GM19023 (cell line): ENCODE results near the gene MYL10.
"Not testable (repeated sequence)": the region's sequence is repeated elsewhere in the genome, so short reads cannot be mapped to it uniquely, and the experiment has no call there.

Experiments
- ATAC-seq: cut with Tn5 transposase; IDR thresholded peaks from one replicate; pipeline ENCODE4 v1.9.1; 2021; ENCODE audit warnings: mild to moderate bottlenecking, moderate library complexity; ENCODE audit not compliant: unreplicated experiment

The MYL10 gene

GRCh38 chr7:101620991-101621390 lies 8.1 kb downstream of the MYL10 start:
- ATAC-seq, result no peak

- ATAC-seq, result no peak
Measured at GRCh38 chr7:101620395-101620794, 8.7 kb downstream of the MYL10 start.

GRCh38 chr7:101618916-101619315 lies 10.2 kb downstream of the MYL10 start:
- ATAC-seq, result no peak

- no peak for ATAC-seq
Measured at GRCh38 chr7:101618207-101618839, 10.8 kb downstream of the MYL10 start.

GRCh38 chr7:101617451-101618206 lies 11.5 kb downstream of the MYL10 start:
- ATAC-seq, result no peak

GRCh38 chr7:101615446-101615845 lies 13.7 kb downstream of the MYL10 start:
- no peak for ATAC-seq

- no peak for ATAC-seq
Measured at GRCh38 chr7:101614939-101615302, 14.2 kb downstream of the MYL10 start.

- no peak for ATAC-seq
Measured at GRCh38 chr7:101614098-101614938, 14.8 kb downstream of the MYL10 start.

GRCh38 chr7:101612885-101613515 lies 16.1 kb downstream of the MYL10 start:
- no peak for ATAC-seq

GRCh38 chr7:101608772-101609713 lies 20.1 kb downstream of the MYL10 start:
- no peak for ATAC-seq

GRCh38 chr7:101606498-101606923 lies 22.6 kb downstream of the MYL10 start:
- no peak for ATAC-seq

GRCh38 chr7:101605611-101606497 lies 23.2 kb downstream of the MYL10 start:
- ATAC-seq, result no peak

GRCh38 chr7:101604934-101605332 lies 24.2 kb downstream of the MYL10 start:
- not testable (repeated sequence) for ATAC-seq

- ATAC-seq, result no peak
Measured at GRCh38 chr7:101604331-101604933, 24.7 kb downstream of the MYL10 start.

- ATAC-seq, result no peak
Measured at GRCh38 chr7:101602484-101603241, 26.4 kb downstream of the MYL10 start.

- ATAC-seq, result no peak
Measured at GRCh38 chr7:101602082-101602481, 27.0 kb downstream of the MYL10 start.

GRCh38 chr7:101599787-101600186 lies 29.3 kb downstream of the MYL10 start:
- no peak for ATAC-seq
